Omental fat pad (tissue), 4 donors: ENCODE results near the gene IFNA1. TPM values are rescaled to one million over a fixed set of nuclear protein-coding genes. Genes with fewer than 3 reads are reported as not detected.

Source experiments
- ATAC-seq: fragments of 150-250 bp; one replicate; pipeline ENCODE4 v1.9.1; 2016; ENCODE audit warnings: mild to moderate bottlenecking, moderate library complexity; ENCODE audit not compliant: low FRiP score
- DNase-seq: peaks from one replicate; pipeline ENCODE4 v3.0.0-alpha.2; 2019; ENCODE audit warnings: low spot score
- total RNA-seq, 4 donors: library from RNA; depleted of rRNA; stranded (reverse); fragments of >200 nt; gene quantifications; one replicate each; pipeline ENCODE4 v1.1.0, GENCODE V29; 2016
- TF ChIP-seq, protein P1 (sequence below), 3 donors: fragments of 450-650 bp; IDR thresholded peaks; one replicate each; pipeline ENCODE4 v1.5.1; 2016 to 2017; ENCODE audit warnings: antibody characterized with exemption in 3 of 3, mild to moderate bottlenecking in 3 of 3, moderate library complexity in 2 of 3

IFNA1 gene
- total RNA-seq, 4 donors from 2014 or later, result not detected

GRCh38 chr9:21482213-21482612 is 42.0 kb downstream of the IFNA1 start, which contains the start of gene IFNE:
Gene IFNE, minus strand, starts transcription at chr9:21482313. Its CDS starts 619 bp downstream, at chr9:21481694.
- ATAC-seq (no peak), DNase-seq (no peak)
- TF ChIP-seq, protein P1, sequence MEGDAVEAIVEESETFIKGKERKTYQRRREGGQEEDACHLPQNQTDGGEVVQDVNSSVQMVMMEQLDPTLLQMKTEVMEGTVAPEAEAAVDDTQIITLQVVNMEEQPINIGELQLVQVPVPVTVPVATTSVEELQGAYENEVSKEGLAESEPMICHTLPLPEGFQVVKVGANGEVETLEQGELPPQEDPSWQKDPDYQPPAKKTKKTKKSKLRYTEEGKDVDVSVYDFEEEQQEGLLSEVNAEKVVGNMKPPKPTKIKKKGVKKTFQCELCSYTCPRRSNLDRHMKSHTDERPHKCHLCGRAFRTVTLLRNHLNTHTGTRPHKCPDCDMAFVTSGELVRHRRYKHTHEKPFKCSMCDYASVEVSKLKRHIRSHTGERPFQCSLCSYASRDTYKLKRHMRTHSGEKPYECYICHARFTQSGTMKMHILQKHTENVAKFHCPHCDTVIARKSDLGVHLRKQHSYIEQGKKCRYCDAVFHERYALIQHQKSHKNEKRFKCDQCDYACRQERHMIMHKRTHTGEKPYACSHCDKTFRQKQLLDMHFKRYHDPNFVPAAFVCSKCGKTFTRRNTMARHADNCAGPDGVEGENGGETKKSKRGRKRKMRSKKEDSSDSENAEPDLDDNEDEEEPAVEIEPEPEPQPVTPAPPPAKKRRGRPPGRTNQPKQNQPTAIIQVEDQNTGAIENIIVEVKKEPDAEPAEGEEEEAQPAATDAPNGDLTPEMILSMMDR (IDR thresholded peaks at IDR 0.05), result no peak

Other genes starting within 250 kb of the IFNA1 start
- not detected for gene IFNA7, start 238.2 kb upstream of the IFNA1 start, total RNA-seq
- gene IFNA10, start 233.3 kb upstream of the IFNA1 start, total RNA-seq, result not detected
- gene IFNA16, start 223.1 kb upstream of the IFNA1 start, total RNA-seq, result not detected
- gene IFNA17, start 212.2 kb upstream of the IFNA1 start, total RNA-seq, result not detected
- gene IFNA14, start 200.4 kb upstream of the IFNA1 start, total RNA-seq, result not detected
- under 1 TPM in 1 of 4 donors, not detected in 3; 0.84 TPM for gene IFNA5, start 135.1 kb upstream of the IFNA1 start, total RNA-seq
- gene KLHL9, start 105.0 kb upstream of the IFNA1 start, total RNA-seq, result 10 to 100 TPM; 17.7 to 30.7 (median 19.4) TPM
- gene IFNA6, start 89.6 kb upstream of the IFNA1 start, total RNA-seq, result not detected
- gene IFNA13, start 72.4 kb upstream of the IFNA1 start, total RNA-seq, result not detected
- under 1 TPM in 1 of 4 donors, not detected in 3; 0.75 TPM for gene IFNA2, start 55.0 kb upstream of the IFNA1 start, total RNA-seq
- gene IFNA8, start 31.3 kb upstream of the IFNA1 start, total RNA-seq, result not detected
- gene IFNE, start 41.9 kb downstream of the IFNA1 start, total RNA-seq, result 1 to 10 TPM in 2 of 4 donors, not detected in 2; 1.7 to 1.8 TPM